GM19463 (cell line): ENCODE data around the gene LPP.

Experiments used
- ATAC-seq: cut with Tn5 transposase; IDR thresholded peaks from one replicate; pipeline ENCODE4 v1.9.1; 2021; ENCODE audit warnings: mild to moderate bottlenecking, moderate library complexity; ENCODE audit not compliant: unreplicated experiment

LPP gene

DNA sequence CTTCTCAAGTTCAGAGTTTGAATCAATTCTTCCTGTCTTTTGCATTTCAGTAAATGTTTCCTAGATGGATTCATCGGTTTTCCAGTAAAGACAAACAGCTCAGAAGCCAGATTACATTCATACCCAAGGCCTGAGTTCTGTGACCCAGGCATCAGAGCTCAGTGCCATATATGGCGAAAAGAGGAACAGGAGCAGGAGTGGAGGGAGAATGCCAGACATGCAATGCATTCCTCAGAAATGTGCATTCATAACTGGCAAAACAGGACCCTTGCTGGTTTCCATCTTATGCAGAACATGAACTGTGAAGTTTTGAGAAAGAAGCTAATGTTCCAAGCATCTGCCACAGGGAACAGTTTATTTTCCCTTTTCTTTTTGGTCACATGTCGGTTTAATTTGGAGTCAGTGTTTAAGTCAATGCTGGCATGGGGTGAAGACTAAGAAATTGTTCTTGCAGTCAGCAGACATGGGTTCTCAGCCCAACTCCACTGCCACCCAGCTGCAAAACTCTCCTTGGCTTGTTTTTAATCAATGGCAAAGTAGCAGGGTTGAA, 116.5 kb downstream of the LPP start:
- ATAC-seq, result no peak

DNA sequence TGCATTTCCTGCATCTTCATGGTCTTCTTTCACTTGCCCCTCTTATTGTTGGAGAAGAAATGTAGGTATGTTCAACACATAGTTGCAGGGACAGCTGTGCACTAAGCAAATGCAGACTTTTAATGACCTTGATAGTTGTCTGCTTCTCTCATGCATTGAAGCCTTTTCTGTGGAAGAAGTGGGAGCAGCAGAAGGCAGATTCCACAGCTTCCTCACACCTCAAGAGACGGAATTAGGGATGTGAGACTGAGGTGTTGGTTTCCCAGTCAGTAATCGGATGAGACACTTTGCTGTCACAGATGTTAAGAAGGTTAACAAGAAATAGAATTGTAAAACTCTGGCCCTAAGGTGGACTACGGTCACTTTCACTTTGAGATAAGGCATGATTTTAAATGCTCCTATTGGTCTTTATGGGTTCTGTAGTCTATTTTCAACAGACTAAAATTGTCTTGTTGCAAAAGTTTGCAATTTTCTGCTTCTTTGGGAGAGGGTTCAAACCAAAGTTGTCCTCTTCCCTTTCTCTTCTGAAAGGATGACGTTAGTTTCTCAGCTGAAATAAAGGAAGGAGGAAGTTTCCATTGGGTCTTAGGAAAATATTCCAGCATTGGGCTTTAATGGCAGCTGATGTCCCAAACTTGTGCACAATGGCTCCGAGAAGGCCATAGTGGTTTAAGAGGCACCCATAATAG, 117.4 kb downstream of the LPP start:
- ATAC-seq, result no peak

DNA sequence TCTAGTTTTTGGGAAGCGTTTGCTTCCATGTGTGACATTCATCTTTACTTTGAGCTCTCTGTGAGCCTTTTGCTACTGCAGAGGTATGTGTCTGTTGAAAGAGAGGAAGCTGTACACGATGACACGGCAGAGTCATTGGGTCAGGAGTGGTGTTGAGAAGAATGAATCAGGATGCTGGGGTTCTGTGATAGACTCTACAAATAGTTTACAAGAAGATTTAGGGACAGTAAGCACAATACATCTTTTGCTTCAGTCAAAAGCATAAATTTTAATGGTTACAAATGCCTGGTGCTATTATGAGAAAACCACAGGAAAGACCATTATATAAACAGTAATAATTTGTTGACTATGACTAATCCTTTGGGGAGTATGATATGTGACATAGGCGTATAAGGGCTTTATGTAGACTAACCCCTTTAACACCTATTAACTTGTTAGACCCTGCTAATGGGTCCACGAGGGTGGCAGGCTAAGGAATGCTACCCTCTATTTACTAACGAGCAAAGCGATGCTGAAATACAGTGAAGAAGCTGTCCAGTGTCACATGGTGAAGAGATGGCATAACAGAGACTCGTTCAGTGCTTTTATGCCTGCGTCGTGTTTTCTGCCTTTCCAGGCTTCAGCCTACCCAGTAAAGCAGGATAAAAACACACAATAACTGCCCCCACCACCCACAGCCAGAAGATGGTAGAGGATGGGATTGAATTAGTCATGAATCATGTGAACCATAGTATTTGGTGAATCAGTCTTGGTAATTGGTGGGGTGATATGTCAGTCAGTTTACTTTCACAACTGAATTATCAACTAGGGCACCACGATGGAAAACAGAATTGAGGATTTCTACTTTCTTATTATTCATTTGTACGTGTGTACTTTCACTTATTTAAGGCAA, 118.8 kb downstream of the LPP start:
- ATAC-seq, result no peak

DNA sequence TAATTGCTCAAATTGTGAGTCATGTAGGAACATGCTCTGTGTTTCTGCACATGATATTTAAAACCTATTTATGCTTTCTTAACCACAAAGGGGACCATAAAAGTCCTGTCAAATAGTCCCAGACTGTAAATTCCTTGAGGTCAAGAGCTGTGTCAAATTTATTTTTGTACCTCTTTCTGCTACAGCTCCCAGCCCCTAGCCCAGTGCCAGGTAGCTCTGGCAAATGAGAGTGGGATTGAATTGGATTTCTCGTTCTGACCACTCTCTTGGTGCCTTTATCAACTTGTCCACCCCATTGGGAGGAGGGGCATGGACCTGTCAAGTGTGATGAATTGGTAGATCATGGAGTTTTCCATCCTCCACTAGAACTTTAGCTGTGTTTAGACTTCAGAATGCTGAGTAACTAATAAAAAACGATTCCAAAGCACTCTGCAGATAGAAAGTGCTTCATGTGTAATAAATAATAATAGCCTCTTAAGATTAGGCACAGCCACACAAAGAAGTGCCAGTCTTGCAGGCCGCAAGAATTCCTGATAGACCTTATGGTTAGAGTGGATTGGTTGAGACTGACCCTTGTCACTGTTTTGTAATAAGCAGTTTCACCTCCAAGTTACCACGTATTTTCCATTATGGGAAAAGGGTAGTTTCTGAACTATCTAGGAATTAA, 120.4 kb downstream of the LPP start:
- ATAC-seq, result no peak

DNA sequence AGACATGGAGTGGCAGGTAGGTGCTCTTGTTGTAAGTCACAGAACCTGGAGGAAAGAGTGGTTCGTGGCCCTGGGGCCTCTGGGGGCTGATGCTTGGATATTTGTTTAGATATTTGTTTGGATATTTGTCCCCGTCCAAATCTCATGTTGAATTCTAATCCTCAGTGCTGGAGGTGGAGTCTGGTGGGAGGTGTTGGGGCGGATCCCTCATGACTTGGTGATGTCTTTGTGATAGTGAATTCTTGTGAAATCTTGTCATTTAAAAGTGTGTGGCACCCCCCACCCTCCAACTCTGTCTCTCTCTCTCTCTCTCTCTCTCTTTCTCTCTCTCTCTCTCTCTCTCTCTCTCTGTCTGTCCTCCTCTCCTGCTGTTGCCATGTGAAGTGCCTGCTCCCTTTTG, 122.4 kb downstream of the LPP start:
- ATAC-seq, result no peak

DNA sequence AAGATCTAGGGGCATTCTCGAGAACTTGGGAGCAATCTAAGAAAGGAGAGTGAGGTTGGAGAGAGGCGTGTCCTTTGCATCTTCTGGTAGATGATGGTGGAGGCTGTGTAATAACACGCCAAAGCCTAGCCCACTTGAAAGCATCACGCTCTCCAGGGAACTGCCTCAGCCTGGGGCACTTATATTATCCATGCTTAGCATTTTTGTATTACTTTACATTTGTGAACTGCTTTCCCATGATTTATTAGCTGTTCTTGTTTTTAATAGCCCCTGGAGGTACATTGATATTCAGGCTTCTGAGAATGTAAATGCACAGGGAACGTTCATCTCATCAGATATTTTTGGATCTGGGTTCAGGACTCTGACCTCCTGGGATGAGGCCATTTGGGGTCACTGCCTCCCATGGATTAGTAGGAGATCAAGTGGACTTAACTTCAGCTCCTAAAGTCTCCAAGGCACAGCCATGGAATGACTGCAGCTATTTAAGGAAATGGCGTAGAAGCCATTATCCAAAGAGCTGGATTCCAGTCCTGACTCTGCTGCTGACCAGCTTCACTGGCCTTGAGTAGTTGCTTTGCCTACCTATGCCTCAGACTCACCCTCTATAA, 124.9 kb downstream of the LPP start:
- no peak for ATAC-seq

DNA sequence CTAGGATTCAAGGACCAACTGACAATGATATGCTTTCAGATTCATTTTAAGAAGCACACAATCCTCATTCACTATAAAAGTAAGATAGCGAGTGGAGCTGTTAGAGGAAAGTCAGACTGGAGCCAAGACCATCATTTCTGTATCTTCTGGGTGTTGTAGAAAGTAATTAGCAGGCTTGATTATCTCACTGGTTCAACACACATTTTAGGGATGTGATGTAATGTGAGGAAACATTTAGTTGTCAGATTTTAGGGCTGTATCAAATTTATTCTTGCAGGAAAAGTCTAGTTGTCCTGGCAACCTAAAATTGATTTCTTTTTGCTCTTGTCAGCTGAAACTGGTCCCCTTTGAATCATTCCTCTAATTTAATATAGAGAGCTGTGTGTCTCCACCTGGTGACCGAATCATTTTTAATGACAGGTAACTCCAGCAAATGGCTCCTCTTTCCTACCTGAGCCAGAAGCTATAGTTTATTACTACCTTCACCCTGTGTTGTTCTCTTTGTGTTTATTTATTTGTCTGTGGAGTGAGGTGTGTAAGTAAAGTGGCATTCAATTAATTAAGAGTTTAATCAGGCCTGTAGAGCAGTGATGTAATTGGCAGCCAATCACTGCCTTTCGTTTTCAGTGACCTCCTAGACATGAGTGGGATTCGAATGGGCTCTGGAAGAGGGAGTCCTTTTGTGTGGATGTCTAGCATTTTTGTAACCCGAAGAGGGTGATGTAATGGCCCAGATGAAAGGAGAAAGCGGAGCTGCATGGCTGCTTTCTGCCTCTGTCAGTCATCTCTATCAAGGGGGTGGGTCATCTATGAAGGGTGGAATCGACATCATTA, 125.8 kb downstream of the LPP start:
- ATAC-seq, result no peak

DNA sequence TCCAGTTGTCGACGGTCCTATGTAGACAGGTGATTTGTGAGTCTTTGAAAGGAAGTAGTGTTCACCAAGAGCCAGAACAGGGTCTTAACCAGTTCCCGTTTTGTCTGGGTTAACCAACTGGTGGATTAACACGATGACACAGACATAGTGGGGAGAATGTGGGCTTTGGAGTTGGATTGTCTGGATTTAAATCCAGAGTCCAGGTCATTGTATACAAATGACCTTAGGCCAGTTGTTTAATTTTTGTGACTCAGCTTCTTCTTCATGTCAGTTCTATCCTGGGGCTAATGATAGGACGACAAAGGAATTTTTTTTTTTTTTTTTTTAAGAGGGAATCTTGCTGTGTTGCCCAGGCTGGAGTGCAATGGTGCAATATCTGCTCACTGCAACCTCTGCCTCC, 126.7 kb downstream of the LPP start:
- ATAC-seq, result no peak

DNA sequence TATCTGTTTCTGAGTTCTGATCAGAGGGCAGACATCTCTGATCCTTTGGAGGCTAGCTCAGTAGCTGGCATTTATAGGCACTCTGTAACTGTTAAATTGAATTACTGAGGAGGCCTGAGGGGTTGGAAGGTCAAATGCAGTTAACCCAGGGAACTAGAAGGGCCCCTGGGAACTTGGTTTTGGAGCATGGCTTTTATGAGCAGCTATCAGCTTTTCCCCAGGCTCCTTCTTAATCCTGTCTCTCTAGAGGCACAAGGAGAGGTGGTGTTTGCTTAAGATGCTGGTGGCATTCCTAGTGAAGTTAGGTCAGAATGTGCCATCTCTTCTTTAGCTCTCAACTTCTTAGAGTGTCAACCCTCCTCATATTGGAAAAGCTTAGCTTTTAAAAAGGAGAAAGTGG, 128.9 kb downstream of the LPP start:
- ATAC-seq, result no peak

DNA sequence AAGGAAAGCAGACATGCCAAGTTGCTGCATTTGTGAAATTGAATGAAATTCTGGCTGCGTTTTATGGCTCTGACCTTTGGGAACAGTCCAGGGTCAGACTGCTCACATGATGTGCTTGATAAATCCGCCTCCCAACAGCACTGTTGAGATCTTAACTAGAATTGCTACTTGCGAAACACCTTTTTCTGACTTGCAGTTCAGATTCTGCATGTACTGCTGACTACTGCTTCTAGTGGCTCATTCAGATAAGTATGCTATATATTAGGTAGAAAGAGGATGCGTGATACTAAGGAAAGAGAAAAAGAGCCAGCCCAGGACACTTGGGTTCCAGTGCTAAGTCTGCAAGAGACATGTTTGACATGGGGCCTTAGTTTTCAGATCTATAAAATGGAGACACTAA, 129.4 kb downstream of the LPP start:
- ATAC-seq, result no peak

DNA sequence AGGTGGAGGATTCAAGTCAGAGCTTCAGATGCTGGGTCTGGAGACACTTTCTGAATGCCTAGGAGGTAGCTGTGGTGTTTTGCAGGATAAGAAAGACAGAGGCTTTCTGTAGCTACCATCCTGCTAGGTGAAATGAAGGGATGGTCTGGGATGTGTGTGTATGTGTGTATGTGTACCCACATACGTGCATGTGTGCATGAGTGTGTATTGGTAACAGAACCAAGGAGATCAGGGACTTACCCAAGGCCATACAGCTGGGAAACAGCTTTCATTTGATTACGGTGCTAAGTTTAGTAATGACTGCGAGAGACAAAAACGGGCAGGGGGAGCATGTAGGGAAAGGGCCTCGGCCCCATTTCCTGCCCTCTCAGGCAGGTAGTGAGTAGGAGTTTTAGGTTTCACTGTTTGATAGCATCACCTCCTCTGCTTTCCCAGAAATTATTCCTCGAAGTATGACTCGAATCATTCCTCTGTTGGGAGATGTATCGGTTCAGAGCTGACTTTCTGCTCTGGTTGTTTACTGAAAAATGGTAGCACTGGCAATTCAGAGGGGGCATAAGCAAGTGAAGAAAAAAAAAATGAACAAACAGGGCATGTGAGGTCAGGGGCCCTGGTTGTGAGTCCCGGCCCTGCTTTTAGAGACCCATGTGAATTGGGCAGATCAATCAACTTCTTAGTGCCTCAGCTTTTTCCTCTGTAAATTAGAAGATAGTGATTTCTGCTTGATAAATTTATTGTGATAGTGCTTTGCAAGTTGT, 130.7 kb downstream of the LPP start:
- no peak for ATAC-seq

DNA sequence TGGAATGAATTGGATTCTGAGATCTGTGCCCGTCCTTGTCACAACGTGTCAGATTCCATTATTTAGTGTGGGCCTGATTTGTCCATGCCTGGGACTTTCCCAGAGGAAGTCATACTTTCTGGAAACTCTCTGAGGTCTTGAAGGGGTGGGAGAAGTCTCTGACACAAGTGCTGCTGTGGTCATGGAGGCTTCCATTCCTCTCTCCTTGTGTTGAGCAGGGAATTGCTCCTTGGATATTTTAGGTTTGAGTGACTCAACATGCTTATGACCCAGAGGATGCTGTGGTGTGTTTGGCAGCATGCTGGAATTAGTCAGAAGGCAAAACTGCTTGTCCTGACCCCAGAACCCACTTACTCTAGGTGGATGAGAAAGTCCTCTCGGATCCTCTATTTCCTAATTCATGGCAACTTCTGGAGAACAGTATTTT, 132.1 kb downstream of the LPP start:
- ATAC-seq, result no peak

DNA sequence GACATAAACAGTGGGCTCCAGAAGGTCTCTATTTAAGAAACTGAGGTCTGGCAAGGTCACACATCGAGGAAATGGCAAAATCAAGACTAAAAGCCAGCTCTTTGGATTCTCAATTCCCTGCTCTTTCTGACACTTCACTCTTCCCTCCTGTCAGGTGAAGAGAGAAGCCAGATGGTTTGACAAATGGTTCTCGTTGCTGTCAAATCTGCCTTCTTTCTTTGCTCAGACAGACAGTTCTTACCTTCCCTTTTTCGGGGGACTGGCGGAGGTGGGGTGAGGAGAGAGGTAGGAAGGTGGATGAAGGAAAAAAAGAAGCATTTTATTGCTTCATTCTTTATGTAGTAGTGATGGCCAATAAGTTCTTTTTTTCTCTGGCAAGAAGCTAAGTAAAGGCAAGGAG, 133.4 kb downstream of the LPP start:
- no peak for ATAC-seq

DNA sequence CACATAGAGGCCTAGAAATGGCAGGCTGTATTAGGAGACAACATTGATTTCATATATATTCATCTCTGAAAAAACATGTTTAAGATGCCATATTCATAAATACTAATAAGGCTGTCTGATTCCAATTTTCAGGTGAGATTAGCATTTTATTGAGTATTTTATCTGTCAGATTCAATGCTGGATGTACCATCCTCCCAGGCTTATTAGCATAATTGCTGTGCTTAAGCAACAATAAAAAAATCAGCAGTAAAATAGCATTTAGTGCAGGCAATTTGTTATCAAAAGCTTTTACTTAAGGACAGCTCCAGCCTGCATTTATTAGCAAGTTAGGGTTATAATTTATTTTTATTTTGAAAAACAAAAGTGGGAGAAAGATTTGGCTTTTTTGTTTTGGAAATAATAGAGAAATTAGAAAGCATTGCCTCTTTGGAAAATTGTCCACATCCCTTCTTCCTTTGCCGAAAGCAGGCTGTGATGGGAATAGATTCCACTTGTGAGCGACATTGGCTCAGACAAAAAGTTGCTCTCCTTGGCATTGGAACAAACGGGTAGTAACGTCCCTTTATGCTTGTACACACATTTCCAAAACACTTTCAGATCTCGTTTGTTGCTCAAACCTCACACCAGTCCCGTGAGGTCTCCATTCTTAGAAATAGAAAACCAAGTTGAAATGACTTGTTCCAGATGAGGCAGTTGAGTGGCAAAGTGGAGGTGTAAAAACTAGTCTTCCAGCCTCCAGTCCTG, 134.0 kb downstream of the LPP start:
- ATAC-seq, result no peak

DNA sequence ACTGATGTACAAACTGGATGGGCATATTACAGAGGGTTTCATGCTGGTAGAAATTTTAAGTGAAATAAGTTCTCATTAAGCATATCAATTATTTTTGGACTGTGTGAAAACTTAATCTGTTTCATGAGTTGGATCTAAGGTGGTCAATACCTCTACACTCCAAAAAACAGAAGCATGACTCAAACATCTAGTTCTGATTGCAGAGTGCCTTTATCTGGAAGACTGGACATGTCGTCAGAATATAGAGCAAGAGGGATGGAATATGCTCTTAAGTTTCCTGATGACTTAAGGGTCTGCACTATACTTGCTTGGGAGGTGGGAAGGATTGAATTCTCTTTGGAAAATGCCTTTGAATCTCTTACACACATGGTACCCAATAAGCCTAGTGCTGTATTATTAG, 138.3 kb downstream of the LPP start:
- ATAC-seq, result no peak

DNA sequence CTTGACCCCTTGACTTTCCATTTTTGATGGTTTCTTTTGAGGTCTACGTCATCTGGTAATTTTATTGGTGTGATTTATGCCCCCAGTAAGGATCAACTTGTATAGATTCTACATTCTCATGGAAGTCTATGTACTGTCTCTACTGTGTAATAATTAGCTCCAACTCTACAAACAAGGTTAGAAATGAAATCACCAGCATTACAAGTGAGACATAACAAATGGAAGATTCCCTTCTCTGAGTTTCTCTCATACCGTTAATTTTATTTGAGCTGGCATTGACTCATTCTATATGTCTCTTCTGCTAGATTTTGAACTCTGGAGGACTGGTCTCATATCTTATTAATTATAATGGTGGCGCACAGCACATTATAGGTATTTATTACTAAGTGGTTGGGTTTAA, 138.9 kb downstream of the LPP start:
- ATAC-seq, result no peak

DNA sequence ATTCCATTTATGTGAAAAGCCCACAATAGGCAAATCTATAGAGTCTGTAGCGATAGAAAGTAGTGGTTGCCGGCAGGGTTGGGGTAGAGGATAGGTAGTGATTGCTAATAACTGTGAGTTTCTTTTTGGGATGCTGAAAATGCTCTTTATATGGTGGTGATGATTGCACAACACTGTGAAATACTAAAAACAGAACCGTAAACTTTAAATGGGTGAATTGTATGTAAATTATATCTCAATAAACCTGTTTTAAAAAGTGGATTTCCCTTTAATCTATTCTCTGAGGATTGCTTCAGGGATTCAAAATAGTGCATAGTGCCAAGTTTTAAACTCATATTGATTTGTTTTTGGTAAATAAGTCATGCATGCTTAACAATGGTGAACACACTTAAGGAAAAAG, 140.2 kb downstream of the LPP start:
- ATAC-seq, result no peak

DNA sequence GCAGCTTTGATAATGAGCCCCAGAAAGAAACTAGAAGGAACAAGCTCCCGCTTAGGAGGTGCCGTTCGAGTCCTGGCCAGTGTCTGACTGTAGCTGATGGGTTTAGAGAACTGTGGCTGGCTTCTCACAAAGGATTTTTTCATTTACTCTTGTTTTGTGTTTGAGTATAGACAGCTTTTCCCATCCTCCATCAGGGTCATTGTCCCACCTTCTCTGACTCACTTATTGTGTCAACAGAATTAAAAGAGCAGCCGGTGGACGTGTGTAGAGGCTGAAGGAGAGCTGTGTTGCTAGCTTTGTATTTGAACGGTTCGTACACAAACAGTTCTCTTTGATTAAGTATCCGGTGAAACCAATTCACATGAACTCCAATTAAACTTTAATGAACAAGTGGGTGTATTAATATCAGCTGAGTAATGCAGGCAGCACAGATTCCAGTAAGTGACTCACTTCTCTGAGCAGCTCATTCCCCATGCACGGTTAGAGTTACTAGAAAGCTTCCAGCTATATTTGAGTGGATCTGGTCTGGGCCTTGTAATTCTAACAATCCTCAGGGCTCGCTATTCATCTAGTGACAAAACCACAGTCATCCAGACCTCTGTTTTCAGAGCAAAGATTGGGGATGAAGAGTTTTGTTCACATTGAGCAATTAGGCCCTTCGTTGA, 141.0 kb downstream of the LPP start:
- ATAC-seq, result no peak
